Effector memory CD4-positive, alpha-beta T cell (primary cell): ENCODE results near the gene CA10.

Experiments
- DNase-seq, 3 donors: peaks; one replicate each; pipeline ENCODE4 v3.0.0-alpha.2; 2020
- H3K27ac ChIP-seq: 2 replicates; pipeline ENCODE4 v1.7.0; 2013; ENCODE audit warnings: mild to moderate bottlenecking, low read length, moderate library complexity; ENCODE audit not compliant: insufficient read depth, poor library complexity, severe bottlenecking
- H3K27me3 ChIP-seq: replicated peaks from 2 replicates; pipeline ENCODE4 v1.7.0; 2013; ENCODE audit warnings: mild to moderate bottlenecking, low read length; ENCODE audit not compliant: insufficient read depth, control insufficient read depth, poor library complexity, severe bottlenecking
- H3K36me3 ChIP-seq: 2 replicates; pipeline ENCODE4 v1.7.0; 2013; ENCODE audit warnings: mild to moderate bottlenecking, low read length, moderate library complexity; ENCODE audit not compliant: control insufficient read depth, insufficient read depth
- H3K4me1 ChIP-seq: 2 replicates; pipeline ENCODE4 v1.7.0; 2013; ENCODE audit warnings: low read length, mild to moderate bottlenecking; ENCODE audit not compliant: control insufficient read depth, insufficient read depth, poor library complexity, severe bottlenecking
- H3K4me3 ChIP-seq: 2 replicates; pipeline ENCODE4 v1.7.0; 2013; ENCODE audit warnings: low read length, low read depth, mild to moderate bottlenecking; ENCODE audit not compliant: insufficient read depth, poor library complexity, severe bottlenecking
- H3K9me3 ChIP-seq: 2 replicates; pipeline ENCODE4 v1.7.0; 2013; ENCODE audit warnings: mild to moderate bottlenecking, low read length, moderate library complexity; ENCODE audit not compliant: control insufficient read depth

Gene CA10

GRCh38 chr17:51661403-51661802, 497.1 kb downstream of the CA10 start:
- Histone ChIP-seq H3K27me3 (no peaks in the 10 kb centered on the region), H3K27ac (no peak overlapping the region), H3K9me3 (no peaks in the 10 kb centered on the region), H3K4me1 (no peaks in the 10 kb centered on the region), H3K4me3 (no peak overlapping the region), H3K36me3 (no peaks in the 10 kb centered on the region)
- no peak for DNase-seq

GRCh38 chr17:51660266-51660665, 498.2 kb downstream of the CA10 start:
- H3K4me1 ChIP-seq = no peaks in the 10 kb centered on the region
- H3K4me3 ChIP-seq = no peak overlapping the region
- no peaks in the 10 kb centered on the region for H3K9me3 ChIP-seq

GRCh38 chr17:51657224-51657623, 501.3 kb downstream of the CA10 start:
- H3K4me1 ChIP-seq = no peaks in the 10 kb centered on the region
- H3K4me3 ChIP-seq = no peak overlapping the region
- DNase-seq = no peak
- H3K9me3 ChIP-seq = no peaks in the 10 kb centered on the region
- H3K36me3 ChIP-seq = no peaks in the 10 kb centered on the region
- no peak overlapping the region for H3K27ac ChIP-seq
- H3K27me3 ChIP-seq = peaks cover 3% of the 10 kb centered on the region

More at GRCh38 chr17:51660266-51660665, 498.2 kb downstream of the CA10 start:
- Histone ChIP-seq H3K27ac (no peak overlapping the region), H3K36me3 (no peaks in the 10 kb centered on the region), H3K27me3 (no peaks in the 10 kb centered on the region)
- no peak for DNase-seq

GRCh38 chr17:51653878-51654277, 504.6 kb downstream of the CA10 start:
- no peak overlapping the region for H3K27ac ChIP-seq
- no peaks in the 10 kb centered on the region for H3K36me3 ChIP-seq
- H3K4me1 ChIP-seq = no peaks in the 10 kb centered on the region
- no peaks in the 10 kb centered on the region for H3K9me3 ChIP-seq
- DNase-seq = no peak
- H3K4me3 ChIP-seq = no peak overlapping the region
- H3K27me3 ChIP-seq = peaks cover 3% of the 10 kb centered on the region

- H3K4me1 ChIP-seq = no peaks in the 10 kb centered on the region
- H3K36me3 ChIP-seq = no peaks in the 10 kb centered on the region
- H3K4me3 ChIP-seq = no peak overlapping the region
- no peak overlapping the region for H3K27ac ChIP-seq
- DNase-seq = no peak
- H3K9me3 ChIP-seq = no peaks in the 10 kb centered on the region
- H3K27me3 ChIP-seq = peaks cover 3% of the 10 kb centered on the region
These were observed 506.0 kb downstream of the CA10 start for GRCh38 chr17:51652529-51652928.

GRCh38 chr17:51651513-51652298, 506.8 kb downstream of the CA10 start:
- no peaks in the 10 kb centered on the region for H3K4me1 ChIP-seq
- DNase-seq = no peak
- no peaks in the 10 kb centered on the region for H3K36me3 ChIP-seq

GRCh38 chr17:51650772-51651171, 507.7 kb downstream of the CA10 start:
- Histone ChIP-seq H3K9me3 (no peaks in the 10 kb centered on the region), H3K27me3 (peaks cover 3% of the 10 kb centered on the region), H3K27ac (no peak overlapping the region), H3K36me3 (no peaks in the 10 kb centered on the region), H3K4me3 (no peak overlapping the region), H3K4me1 (no peaks in the 10 kb centered on the region)
- no peak for DNase-seq

More at GRCh38 chr17:51651513-51652298, 506.8 kb downstream of the CA10 start:
- no peak overlapping the region for H3K4me3 ChIP-seq
- H3K9me3 ChIP-seq = no peaks in the 10 kb centered on the region
- H3K27me3 ChIP-seq = peaks cover 3% of the 10 kb centered on the region
- H3K27ac ChIP-seq = no peak overlapping the region

- Histone ChIP-seq H3K27me3 (peaks cover 3% of the 10 kb centered on the region), H3K27ac (no peak overlapping the region), H3K4me3 (no peak overlapping the region), H3K9me3 (no peaks in the 10 kb centered on the region), H3K36me3 (no peaks in the 10 kb centered on the region), H3K4me1 (no peaks in the 10 kb centered on the region)
- no peak for DNase-seq
These were observed 508.3 kb downstream of the CA10 start for GRCh38 chr17:51650202-51650601.

- Histone ChIP-seq H3K4me3 (no peak overlapping the region), H3K4me1 (no peaks in the 10 kb centered on the region), H3K36me3 (no peaks in the 10 kb centered on the region), H3K27ac (no peak overlapping the region), H3K27me3 (peaks cover 3% of the 10 kb centered on the region), H3K9me3 (no peaks in the 10 kb centered on the region)
- no peak for DNase-seq
These were observed 510.7 kb downstream of the CA10 start for GRCh38 chr17:51647826-51648225.

- DNase-seq = no peak
- Histone ChIP-seq H3K9me3 (no peaks in the 10 kb centered on the region), H3K4me1 (no peaks in the 10 kb centered on the region), H3K27me3 (no peaks in the 10 kb centered on the region), H3K27ac (no peak overlapping the region), H3K4me3 (no peak overlapping the region), H3K36me3 (no peaks in the 10 kb centered on the region)
These were observed 511.4 kb downstream of the CA10 start for GRCh38 chr17:51647067-51647466.
